Lower leg skin (tissue), 4 donors: ENCODE measurements around the gene DHX34. TPM values are rescaled to one million over a fixed set of nuclear protein-coding genes. Genes with fewer than 3 reads are reported as not detected.
A peak's percentile ranks its signal among the peaks of the same experiment; 100 is the strongest.

Experiments used
- DNase-seq, 2 donors: peaks; one replicate each; pipeline ENCODE4 v3.0.0-alpha.2; 2019; ENCODE audit warnings: low spot score in 2 of 2
- H3K4me3 ChIP-seq: fragments of 200-600 bp; sonication (generic); 2 replicates; pipeline ENCODE4 v1.5.1; 2017; ENCODE audit warnings: mild to moderate bottlenecking, low read depth; ENCODE audit not compliant: poor library complexity, severe bottlenecking
- POLR2A ChIP-seq, 2 donors: fragments of 450-650 bp; IDR thresholded peaks; one replicate each; pipeline ENCODE4 v1.6.1; 2016 to 2017; ENCODE audit warnings: antibody characterized with exemption in 2 of 2, mild to moderate bottlenecking in 1 of 2, moderate library complexity in 1 of 2
- WGBS, 2 donors: methylation state at CpG; one replicate each; pipeline ENCODE4 v1.1.5; 2018; 5-methylcytosine and 5-hydroxymethylcytosine counted together
- intact Hi-C: fragments of 100-400 bp; cut with DNase I; formaldehyde crosslinking; loops from one replicate; pipeline ENCODE4 v1.15.0; 2023; ENCODE audit warnings: low total_unique reads
- total RNA-seq, 4 donors: library from RNA; depleted of rRNA; stranded (reverse); fragments of >200 nt; gene quantifications; one replicate each; pipeline ENCODE4 v1.1.0, GENCODE V29; 2016
- TF ChIP-seq, protein P1 (sequence below), 3 donors: fragments of 450-650 bp; IDR thresholded peaks; one replicate each; pipeline ENCODE4 v1.5.1; 2016; ENCODE audit warnings: antibody characterized with exemption in 3 of 3, mild to moderate bottlenecking in 3 of 3, moderate library complexity in 2 of 3

DHX34 gene
- total RNA-seq, 4 donors from 2014 or later: 11.1 to 28.7 (median 18.9) TPM

GRCh38 chr19:47322058-47322457, 27.1 kb upstream of the DHX34 start:
- DNase-seq: no peak
- intact Hi-C loops: no loop called here
- TF ChIP-seq, protein P1, sequence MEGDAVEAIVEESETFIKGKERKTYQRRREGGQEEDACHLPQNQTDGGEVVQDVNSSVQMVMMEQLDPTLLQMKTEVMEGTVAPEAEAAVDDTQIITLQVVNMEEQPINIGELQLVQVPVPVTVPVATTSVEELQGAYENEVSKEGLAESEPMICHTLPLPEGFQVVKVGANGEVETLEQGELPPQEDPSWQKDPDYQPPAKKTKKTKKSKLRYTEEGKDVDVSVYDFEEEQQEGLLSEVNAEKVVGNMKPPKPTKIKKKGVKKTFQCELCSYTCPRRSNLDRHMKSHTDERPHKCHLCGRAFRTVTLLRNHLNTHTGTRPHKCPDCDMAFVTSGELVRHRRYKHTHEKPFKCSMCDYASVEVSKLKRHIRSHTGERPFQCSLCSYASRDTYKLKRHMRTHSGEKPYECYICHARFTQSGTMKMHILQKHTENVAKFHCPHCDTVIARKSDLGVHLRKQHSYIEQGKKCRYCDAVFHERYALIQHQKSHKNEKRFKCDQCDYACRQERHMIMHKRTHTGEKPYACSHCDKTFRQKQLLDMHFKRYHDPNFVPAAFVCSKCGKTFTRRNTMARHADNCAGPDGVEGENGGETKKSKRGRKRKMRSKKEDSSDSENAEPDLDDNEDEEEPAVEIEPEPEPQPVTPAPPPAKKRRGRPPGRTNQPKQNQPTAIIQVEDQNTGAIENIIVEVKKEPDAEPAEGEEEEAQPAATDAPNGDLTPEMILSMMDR (IDR thresholded peaks at IDR 0.05): no peak
- TF ChIP-seq POLR2A (IDR thresholded peaks at IDR 0.05): no peak
- 72 to 76% methylated on average over 2 of the region's 2 CpGs for WGBS, 2 donors
- H3K4me3 ChIP-seq: no peak overlapping the region

DNA sequence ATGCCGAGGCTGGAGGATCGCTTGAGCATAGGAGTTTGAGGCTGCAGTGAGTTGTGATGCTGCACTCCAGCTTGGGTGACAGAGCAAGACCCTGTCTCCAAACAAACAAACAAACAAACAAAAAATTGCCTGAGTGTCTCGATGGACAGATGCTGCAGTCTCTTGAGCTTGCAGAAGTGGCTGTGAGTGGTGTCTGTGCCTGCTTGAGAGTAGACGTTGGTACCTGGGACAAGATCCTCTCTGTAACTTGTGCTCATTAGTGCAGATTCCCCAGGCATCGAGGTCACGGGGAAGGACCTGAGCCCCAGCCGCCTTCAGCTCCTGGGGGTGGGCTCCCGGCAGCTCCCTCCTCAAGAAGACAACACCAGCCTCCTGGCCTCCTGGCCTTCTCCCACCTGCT, 25.7 kb upstream of the DHX34 start:
- intact Hi-C loops: no loop called here
- no peak overlapping the region for H3K4me3 ChIP-seq
- DNase-seq: no peak
- TF ChIP-seq, protein P1 (IDR thresholded peaks at IDR 0.05): no peak
- TF ChIP-seq POLR2A (IDR thresholded peaks at IDR 0.05): no peak
- WGBS, 2 donors: 74 to 82% methylated on average over 8 of the region's 8 CpGs

- no peak for TF ChIP-seq POLR2A (IDR thresholded peaks at IDR 0.05)
- TF ChIP-seq, protein P1 (IDR thresholded peaks at IDR 0.05): no peak
- no peak overlapping the region for H3K4me3 ChIP-seq
- 80 to 81% methylated on average over 12 of the region's 12 CpGs for WGBS, 2 donors
- DNase-seq: no peak
- intact Hi-C loops: no loop called here
Observed at GRCh38 chr19:47323872-47324271, 25.2 kb upstream of the DHX34 start.

GRCh38 chr19:47324502-47324901, 24.6 kb upstream of the DHX34 start:
- no peak overlapping the region for H3K4me3 ChIP-seq
- peak in 1 of 2 donors; percentile 43 for DNase-seq
- intact Hi-C loops: no loop called here
- TF ChIP-seq POLR2A (IDR thresholded peaks at IDR 0.05): no peak
- TF ChIP-seq, protein P1 (IDR thresholded peaks at IDR 0.05): no peak
- 54 to 66% methylated on average over 9 of the region's 9 CpGs for WGBS, 2 donors

GRCh38 chr19:47330466-47330869, 18.6 kb upstream of the DHX34 start:
- peak in 1 of 2 donors; percentile 31 for DNase-seq
- H3K4me3 ChIP-seq: no peak overlapping the region
- WGBS, 2 donors: 52 to 58% methylated on average over 9 of the region's 9 CpGs
- intact Hi-C loops: no loop called here
- TF ChIP-seq, protein P1 (IDR thresholded peaks at IDR 0.05): no peak
- no peak for TF ChIP-seq POLR2A (IDR thresholded peaks at IDR 0.05)

DNA sequence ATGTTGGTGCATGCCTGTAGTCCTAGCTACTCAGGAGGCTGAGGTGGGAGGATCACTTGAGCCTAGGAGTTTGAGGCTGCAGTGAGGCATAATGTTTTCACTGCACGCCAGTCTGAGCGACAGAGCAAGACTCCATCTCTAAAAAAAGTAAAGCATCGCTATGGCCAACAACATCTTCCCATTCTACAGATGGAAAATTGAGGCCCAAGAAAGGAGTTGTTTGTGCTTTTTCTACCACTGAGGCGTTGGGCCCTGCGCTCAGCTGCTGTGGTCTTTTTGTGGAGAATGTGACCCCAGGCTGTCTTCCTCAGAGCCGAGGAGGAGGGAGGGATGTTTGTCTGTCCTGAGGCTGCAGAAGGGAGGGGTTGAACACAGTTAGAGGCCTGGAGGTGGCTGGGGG, 17.6 kb upstream of the DHX34 start:
- H3K4me3 ChIP-seq: no peak overlapping the region
- DNase-seq: no peak
- intact Hi-C loops: no loop called here
- TF ChIP-seq POLR2A (IDR thresholded peaks at IDR 0.05): no peak
- TF ChIP-seq, protein P1 (IDR thresholded peaks at IDR 0.05): no peak
- 81 to 87% methylated on average over 6 of the region's 6 CpGs for WGBS, 2 donors
